ENCODE measurements around the gene POLE. TPM values are rescaled to one million over a fixed set of nuclear protein-coding genes. Genes with fewer than 3 reads are reported as not detected.

Gene POLE
- total RNA-seq, 4 donors from 2014 or later: 25.8 to 66.0 (median 36.9) TPM

DNA sequence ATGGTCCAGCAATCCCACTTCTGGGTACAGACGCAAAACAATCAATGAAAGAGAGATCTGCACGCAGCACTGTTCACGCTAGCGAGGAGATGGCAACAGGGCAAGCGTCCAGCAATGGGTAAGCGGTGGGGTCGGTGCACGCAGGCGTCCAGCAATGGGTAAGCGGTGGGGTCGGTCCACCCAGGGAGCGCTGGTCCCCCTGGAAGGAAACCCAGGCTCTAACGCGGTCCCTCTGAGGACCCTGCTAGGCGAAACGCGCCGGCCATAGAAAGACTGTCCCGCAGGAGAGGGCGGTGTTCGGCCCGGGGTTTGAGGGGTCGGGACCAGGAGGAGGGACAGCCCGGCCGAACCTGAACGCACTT, 22.9 kb upstream of the POLE start:
- 1 to 3% methylated on average over 13 to 26 of the region's 26 CpGs for WGBS, 2 donors

DNA sequence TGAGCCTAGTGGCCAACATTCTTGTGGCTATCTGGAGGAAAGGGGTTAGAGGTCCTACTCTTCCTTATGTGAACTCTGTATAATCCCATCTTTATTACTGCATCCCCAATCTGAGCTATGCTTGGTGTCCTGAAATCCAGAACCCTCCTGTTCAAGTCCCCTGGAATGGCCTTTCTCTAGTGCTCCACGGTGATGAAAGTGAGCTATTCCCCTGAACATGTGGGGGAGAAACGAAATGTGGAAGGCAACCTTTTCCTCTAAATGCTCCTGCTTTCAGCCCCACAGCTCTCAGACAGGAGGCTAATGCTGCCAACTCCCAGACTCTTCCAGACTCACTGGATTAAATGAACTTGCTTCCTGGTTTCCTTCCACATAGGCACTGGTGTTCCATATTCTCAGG, 21.0 kb upstream of the POLE start:
- TF ChIP-seq, protein P1, sequence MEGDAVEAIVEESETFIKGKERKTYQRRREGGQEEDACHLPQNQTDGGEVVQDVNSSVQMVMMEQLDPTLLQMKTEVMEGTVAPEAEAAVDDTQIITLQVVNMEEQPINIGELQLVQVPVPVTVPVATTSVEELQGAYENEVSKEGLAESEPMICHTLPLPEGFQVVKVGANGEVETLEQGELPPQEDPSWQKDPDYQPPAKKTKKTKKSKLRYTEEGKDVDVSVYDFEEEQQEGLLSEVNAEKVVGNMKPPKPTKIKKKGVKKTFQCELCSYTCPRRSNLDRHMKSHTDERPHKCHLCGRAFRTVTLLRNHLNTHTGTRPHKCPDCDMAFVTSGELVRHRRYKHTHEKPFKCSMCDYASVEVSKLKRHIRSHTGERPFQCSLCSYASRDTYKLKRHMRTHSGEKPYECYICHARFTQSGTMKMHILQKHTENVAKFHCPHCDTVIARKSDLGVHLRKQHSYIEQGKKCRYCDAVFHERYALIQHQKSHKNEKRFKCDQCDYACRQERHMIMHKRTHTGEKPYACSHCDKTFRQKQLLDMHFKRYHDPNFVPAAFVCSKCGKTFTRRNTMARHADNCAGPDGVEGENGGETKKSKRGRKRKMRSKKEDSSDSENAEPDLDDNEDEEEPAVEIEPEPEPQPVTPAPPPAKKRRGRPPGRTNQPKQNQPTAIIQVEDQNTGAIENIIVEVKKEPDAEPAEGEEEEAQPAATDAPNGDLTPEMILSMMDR (IDR thresholded peaks at IDR 0.05): no peak
- no peak for TF ChIP-seq POLR2A (IDR thresholded peaks at IDR 0.05)
- WGBS, 2 donors: 85 to 86% methylated on average over 2 of the region's 2 CpGs
- H3K4me3 ChIP-seq (ENCODE audit: low read depth, poor library complexity, severe bottlenecking): no peak overlapping the region
- no peak for DNase-seq (ENCODE audit: low spot score in 2 of 2)
- intact Hi-C loops (cut with DNase I; ENCODE audit: low total_unique reads): no loop called here

More for the DNA sequence above, 22.9 kb upstream of the POLE start:
- DNase-seq (ENCODE audit: low spot score in 2 of 2): peak in 1 of 2 donors; percentile 86
- H3K4me3 ChIP-seq (ENCODE audit: low read depth, poor library complexity, severe bottlenecking): peak overlapping the region; percentile 71
- no peak for TF ChIP-seq POLR2A (IDR thresholded peaks at IDR 0.05)
- TF ChIP-seq, protein P1 (IDR thresholded peaks at IDR 0.05): no peak
- intact Hi-C loops (cut with DNase I; ENCODE audit: low total_unique reads): no loop called here

DNA sequence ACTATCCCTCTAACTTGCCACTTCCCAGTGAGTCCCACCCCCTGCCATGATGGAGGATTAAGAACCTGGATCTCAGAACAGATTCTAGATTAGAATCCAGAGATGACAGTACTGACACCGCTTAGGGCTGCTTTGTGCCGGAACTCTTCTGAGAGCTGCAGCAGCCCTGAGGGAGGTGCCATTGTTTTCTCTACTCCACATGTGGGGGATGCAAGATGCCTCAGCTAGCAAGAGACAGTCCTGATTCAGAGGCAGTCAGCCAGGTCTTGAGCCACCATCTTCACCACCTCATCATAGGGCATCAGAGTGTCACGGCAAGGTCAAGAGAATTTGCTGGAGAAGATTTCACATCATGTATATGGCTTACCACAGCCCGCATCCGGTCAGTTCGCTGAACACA, 20.1 kb upstream of the POLE start:
- TF ChIP-seq, protein P1 (IDR thresholded peaks at IDR 0.05): no peak
- TF ChIP-seq POLR2A (IDR thresholded peaks at IDR 0.05): no peak
- no peak overlapping the region for H3K4me3 ChIP-seq (ENCODE audit: low read depth, poor library complexity, severe bottlenecking)
- no peak for DNase-seq (ENCODE audit: low spot score in 2 of 2)
- intact Hi-C loops (cut with DNase I; ENCODE audit: low total_unique reads): no loop called here
- 93 to 95% methylated on average over 6 of the region's 6 CpGs for WGBS, 2 donors

DNA sequence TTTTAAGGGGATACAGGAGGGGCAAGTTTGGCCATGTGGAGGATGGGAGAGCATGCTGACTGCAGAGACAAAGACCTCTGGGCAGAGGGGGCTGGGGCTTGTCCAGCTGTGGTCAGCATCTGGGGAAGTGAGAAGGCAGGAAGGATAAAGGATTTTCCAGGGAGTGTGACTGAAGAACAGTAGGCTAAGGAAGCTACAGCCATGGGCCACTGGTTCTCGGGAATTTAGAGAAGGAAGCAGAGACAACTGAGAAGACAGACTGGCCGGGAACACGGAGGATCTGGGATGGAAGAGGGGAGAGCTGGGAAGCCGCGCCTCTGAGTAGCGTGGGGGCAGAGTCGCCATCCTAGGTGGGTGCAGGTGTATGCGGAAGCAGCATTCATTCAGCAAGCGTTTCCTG, 16.5 kb upstream of the POLE start:
- no peak overlapping the region for H3K4me3 ChIP-seq (ENCODE audit: low read depth, poor library complexity, severe bottlenecking)
- TF ChIP-seq POLR2A (IDR thresholded peaks at IDR 0.05): no peak
- TF ChIP-seq, protein P1 (IDR thresholded peaks at IDR 0.05): no peak
- DNase-seq (ENCODE audit: low spot score in 2 of 2): no peak
- intact Hi-C loops (cut with DNase I; ENCODE audit: low total_unique reads): no loop called here
- WGBS, 2 donors: 93 to 96% methylated on average over 9 of the region's 9 CpGs

DNA sequence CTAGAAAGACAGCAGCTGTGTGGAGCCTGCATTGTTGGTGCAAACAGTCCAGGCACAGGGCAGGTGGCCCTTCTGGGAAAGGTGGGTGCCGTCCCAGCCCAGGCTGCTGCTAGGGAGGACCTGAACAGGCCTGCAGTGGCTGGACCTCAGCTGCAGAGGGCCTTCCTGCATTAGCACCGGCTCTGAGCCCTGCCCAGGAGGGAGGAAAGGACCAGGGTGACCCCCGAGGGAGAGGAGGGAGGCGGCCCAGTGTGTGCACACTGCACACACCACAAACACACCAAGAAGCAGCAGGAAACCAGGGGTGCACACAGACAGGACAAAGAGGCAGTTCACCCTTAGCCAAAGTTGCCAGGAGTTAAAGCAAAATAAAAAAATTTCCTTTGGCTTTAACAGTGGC, 15.5 kb upstream of the POLE start:
- no peak for DNase-seq (ENCODE audit: low spot score in 2 of 2)

More for the DNA sequence above, 15.5 kb upstream of the POLE start:
- no peak for TF ChIP-seq POLR2A (IDR thresholded peaks at IDR 0.05)
- TF ChIP-seq, protein P1 (IDR thresholded peaks at IDR 0.05): no peak
- 62 to 92% methylated on average over 4 of the region's 4 CpGs for WGBS, 2 donors
- intact Hi-C loops (cut with DNase I; ENCODE audit: low total_unique reads): no loop called here
- no peak overlapping the region for H3K4me3 ChIP-seq (ENCODE audit: low read depth, poor library complexity, severe bottlenecking)

Data from lower leg skin (tissue), 4 donors.